Naive thymus-derived CD8-positive, alpha-beta T cell (primary cell): Measurements from ENCODE around the gene UCN2. TPM values are rescaled to one million over a fixed set of nuclear protein-coding genes. Genes with fewer than 3 reads are reported as not detected.

Source experiments
- ATAC-seq, 2 donors: fragments of 150-1000 bp; cut with Tn5 transposase in 1 of 2; sonication (Bioruptor Pico), chemical (Tn5 transposase) in 1 of 2; 1 replicate in 1 of 2; 2 replicates in 1 of 2; pipeline ENCODE4 v1.10.0; 2021; ENCODE audit warnings: mild to moderate bottlenecking in 2 of 2, moderate library complexity in 2 of 2
- POLR2A ChIA-PET: fragments of 350-600 bp; sonication (Branson Sonifier 250); formaldehyde crosslinking; loops from one replicate; lab custom pipeline; 2021; ENCODE audit warnings: antibody characterized with exemption; lab: Charles Lee
- DNase-seq, 10 donors: peaks; one replicate each; pipeline versions ENCODE4 v3.0.0 to v3.0.0-alpha.2; 2020 to 2022
- H3K27ac Mint-ChIP-seq, 10 donors: one replicate each; pipeline ENCODE4 v1.8.0; 2020 to 2022; ENCODE audit warnings: mild to moderate bottlenecking in 10 of 10, mixed read lengths in 10 of 10, moderate library complexity in 4 of 10, inconsistent platforms in 1 of 10
- H3K27me3 Mint-ChIP-seq, 5 donors: one replicate each; pipeline ENCODE4 v1.8.0; 2021 to 2022; ENCODE audit warnings: mixed read lengths in 5 of 5
- H3K36me3 Mint-ChIP-seq, 3 donors: one replicate each; pipeline ENCODE4 v1.8.0; 2020 to 2022; ENCODE audit warnings: mixed read lengths in 3 of 3, mild to moderate bottlenecking in 2 of 3, inconsistent platforms in 1 of 3
- H3K4me1 Mint-ChIP-seq, 4 donors: one replicate each; pipeline ENCODE4 v1.8.0; 2021 to 2022; ENCODE audit warnings: mixed read lengths in 4 of 4
- H3K4me3 Mint-ChIP-seq, 10 donors: one replicate each; pipeline ENCODE4 v1.8.0; 2020 to 2022; ENCODE audit warnings: mild to moderate bottlenecking in 10 of 10, mixed read lengths in 10 of 10, moderate library complexity in 6 of 10, inconsistent platforms in 1 of 10
- H3K9me3 Mint-ChIP-seq, 9 donors: one replicate each; pipeline ENCODE4 v1.8.0; 2020 to 2022; ENCODE audit warnings: mixed read lengths in 9 of 9, mild to moderate bottlenecking in 3 of 9, inconsistent platforms in 1 of 9, moderate library complexity in 1 of 9
- microRNA-seq: library from miRNA; unstranded; fragments of <30 nt; microRNA quantifications from one replicate; pipeline ENCODE4 v1.2.0, GENCODE V29; 2022; ENCODE audit warnings: borderline microRNAs expressed
- polyA plus RNA-seq, 3 donors: library from polyadenylated mRNA; unstranded; fragments of 300-500 nt; fragmentation: Illumina TruSeq; gene quantifications; one replicate each; pipeline ENCODE4 v1.2.3, GENCODE V29; 2021
- total RNA-seq, 8 experiments: library from RNA in 2 of 8; stranded (reverse) in 2 of 8; gene quantifications; one replicate each; pipeline ENCODE4 v1.2.3 and lab custom pipeline; 2021 to 2026

UCN2 gene
- total and polyA plus RNA-seq, 5 experiments from 2014 or later = 0.25 TPM; not detected in 4

DNA sequence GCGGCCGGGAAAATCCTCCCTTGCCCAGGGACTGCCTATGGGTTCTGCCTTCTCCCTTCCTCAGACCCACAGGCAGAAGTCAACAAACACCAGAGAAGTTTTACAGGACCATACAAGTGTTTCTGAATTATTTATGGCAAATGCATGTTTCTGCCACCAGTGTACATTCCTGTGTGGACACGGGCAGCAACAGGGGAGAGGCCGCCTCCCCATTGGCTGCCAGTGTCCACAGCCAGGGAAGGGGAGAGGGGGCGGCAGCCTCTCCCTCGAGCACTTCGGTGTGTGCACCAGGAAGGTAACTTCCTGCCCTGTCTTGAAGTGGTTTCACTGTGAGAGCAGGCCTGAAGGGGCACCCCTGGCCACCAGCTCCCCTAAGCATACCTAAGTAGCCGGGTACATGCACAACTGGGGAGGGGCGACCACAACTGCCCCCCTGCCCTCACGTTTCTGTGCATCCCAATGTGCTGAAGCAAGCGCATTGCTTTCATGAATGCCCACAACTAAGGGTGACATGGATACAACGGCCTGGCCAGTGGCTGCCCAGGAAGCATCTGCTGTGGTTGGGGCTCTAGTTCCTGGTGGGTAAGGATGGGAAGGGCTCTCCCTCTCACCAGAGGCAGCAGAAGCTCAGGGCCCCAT is 44.8 kb downstream of the UCN2 start:
- peaks cover 34 to 67% (median 64%) of the 10 kb centered on the region in 4 donors for H3K4me1 Mint-ChIP-seq
- ATAC-seq (peak; percentile 63 to 81), DNase-seq (peak in 3 of 10 donors; percentile 8 to 36 (median 27))
- peak overlapping the region in 8 of 10 donors; percentile 51 to 69 (median 58) for H3K4me3 Mint-ChIP-seq
- peak overlapping the region; percentile 17 to 83 (median 68) for H3K27ac Mint-ChIP-seq
- POLR2A ChIA-PET = interaction anchor here (0.6 to 0.8 kb wide), 2 partner anchors 72 to 1215 kb away, joined by 4 to 5 read pairs; partner anchors contain the start of gene ATRIP
- no peaks in the 10 kb centered on the region for H3K9me3 Mint-ChIP-seq
- no peaks in the 10 kb centered on the region for H3K36me3 Mint-ChIP-seq
- H3K27me3 Mint-ChIP-seq = no peaks in the 10 kb centered on the region

DNA sequence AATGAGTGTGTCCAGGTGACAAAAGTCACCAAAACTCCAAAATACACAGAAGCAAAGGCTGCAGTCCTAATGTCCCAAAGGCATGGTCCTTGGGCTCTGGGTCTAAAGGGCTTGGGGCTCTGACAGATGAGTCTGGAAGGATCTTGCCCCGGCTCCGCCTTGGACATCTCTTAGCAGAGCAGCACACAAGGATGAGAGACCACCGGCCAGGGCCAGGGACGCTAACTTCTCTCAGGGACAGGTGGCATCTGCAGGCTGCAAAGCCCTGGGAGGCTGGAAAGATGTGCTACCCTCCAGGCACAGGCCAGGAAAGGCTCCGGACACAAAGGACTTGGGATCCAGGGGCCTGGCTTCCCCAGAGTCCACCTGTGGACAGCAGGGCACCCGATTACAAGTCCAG is 45.5 kb downstream of the UCN2 start:
- Mint-ChIP-seq H3K9me3 (no peaks in the 10 kb centered on the region), H3K27ac (peak overlapping the region in 5 of 10 donors; percentile 17 to 79 (median 72)), H3K27me3 (no peaks in the 10 kb centered on the region), H3K4me1 (peaks cover 35 to 70% (median 65%) of the 10 kb centered on the region in 4 donors), H3K36me3 (no peaks in the 10 kb centered on the region), H3K4me3 (peak overlapping the region in 6 of 10 donors; percentile 12 to 66 (median 38))
- POLR2A ChIA-PET = no interaction called here
- DNase-seq (no peak), ATAC-seq (no peak)

DNA sequence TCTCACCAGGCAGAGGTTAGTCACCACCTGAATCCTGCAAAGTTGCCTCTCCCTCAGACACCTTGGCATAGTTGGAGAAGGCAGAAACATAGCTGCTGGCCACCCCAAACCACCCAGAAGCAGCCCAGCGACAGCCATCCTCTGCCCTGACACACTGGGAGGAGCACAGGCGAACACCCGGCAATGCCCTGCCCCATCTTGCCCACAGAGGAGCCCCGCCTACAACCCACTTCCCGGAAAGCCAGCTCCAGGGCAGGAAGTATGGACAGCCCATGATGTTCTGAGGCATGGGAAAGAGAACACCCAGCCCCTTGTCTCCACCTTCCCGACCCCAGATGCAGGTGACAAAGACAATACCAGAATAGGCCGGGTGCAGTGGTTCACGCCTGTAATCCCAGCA is 47.0 kb downstream of the UCN2 start:
- POLR2A ChIA-PET = interaction anchor here (0.5 to 3.2 kb wide), 10 partner anchors 11 to 217 kb away, joined by 3 to 12 read pairs (median 3); partner anchors contain the start of genes CCDC51, PFKFB4 and TMA7
- peak overlapping the region in 7 of 10 donors; percentile 13 to 73 (median 31) for H3K27ac Mint-ChIP-seq
- H3K4me1 Mint-ChIP-seq = peaks cover 35 to 70% (median 70%) of the 10 kb centered on the region in 4 donors
- H3K27me3 Mint-ChIP-seq = no peaks in the 10 kb centered on the region
- H3K9me3 Mint-ChIP-seq = no peaks in the 10 kb centered on the region
- DNase-seq (no peak), ATAC-seq (no peak)
- H3K36me3 Mint-ChIP-seq = no peaks in the 10 kb centered on the region
- H3K4me3 Mint-ChIP-seq = peak overlapping the region in 9 of 10 donors; percentile 29 to 79 (median 60)

DNA sequence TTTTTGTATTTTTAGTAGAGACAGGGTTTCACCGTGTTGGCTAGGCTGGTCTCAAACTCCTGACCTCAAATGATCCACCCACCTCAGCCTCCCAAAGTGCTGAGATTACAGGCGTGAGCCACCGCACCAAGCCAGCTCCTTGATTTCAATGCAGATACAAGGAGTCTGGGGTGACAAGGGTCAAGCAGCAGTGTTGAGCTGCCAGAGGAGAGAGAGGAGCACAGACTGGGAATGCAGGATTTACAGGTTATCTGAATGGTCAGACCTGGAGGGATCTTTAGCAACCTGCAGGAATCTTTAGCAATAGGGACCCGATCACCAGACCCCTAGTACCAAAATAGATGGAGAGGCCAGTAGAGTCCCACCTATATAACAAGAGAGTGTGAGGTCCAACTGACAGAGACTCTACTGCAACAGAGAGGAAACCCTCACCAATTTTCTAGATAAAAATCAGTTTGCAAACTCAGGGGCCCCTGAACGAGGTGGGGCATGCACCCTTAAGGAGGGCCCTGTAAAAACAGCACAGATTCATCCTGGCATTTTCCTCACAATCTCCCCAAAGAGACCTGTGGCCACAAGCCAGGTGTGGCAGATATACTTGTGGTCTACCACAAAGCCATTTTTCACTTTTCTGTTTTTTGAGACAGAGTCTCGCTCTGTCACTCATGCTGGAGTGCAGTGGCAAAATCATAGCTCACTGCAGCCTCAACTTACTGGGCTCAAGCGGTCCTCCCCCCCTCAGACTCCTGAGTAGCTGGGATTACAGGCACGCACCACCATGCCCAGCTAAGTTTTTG is 49.0 kb downstream of the UCN2 start:
- Mint-ChIP-seq H3K9me3 (no peaks in the 10 kb centered on the region), H3K27ac (peak overlapping the region; percentile 8 to 90 (median 70)), H3K4me3 (peak overlapping the region; percentile 31 to 86 (median 70)), H3K36me3 (no peaks in the 10 kb centered on the region), H3K27me3 (no peaks in the 10 kb centered on the region), H3K4me1 (peaks cover 37 to 72% (median 69%) of the 10 kb centered on the region in 4 donors)
- peak; percentile 80 to 84 for ATAC-seq
- POLR2A ChIA-PET = interaction anchor here (0.7 to 3.2 kb wide), 9 partner anchors 32 to 86 kb away, joined by 3 to 12 read pairs (median 6); partner anchors contain the start of genes CCDC51, PFKFB4 and TMA7
- peak in 6 of 10 donors; percentile 14 to 67 (median 33) for DNase-seq

Small RNAs within 50 kb of the gene (microRNA-seq; reads per million reads assigned to microRNA genes)
- gene MIR6823 = not detected
- gene MIR711 = not detected

Other genes starting within 250 kb of the UCN2 start
- not detected for gene SPINK8, start 230.1 kb downstream of the UCN2 start, total RNA-seq
- not detected for gene SPINK8, start 230.1 kb downstream of the UCN2 start, polyA plus RNA-seq
- gene FBXW12, start 191.6 kb downstream of the UCN2 start, total RNA-seq = not detected
- not detected for gene FBXW12, start 191.6 kb downstream of the UCN2 start, polyA plus RNA-seq
- gene PLXNB1, start 133.7 kb downstream of the UCN2 start, total RNA-seq = 1 to 10 TPM; 2.0 to 3.2 TPM
- not detected for gene PLXNB1, start 133.7 kb downstream of the UCN2 start, polyA plus RNA-seq
- gene CCDC51, start 123.7 kb downstream of the UCN2 start, total RNA-seq = 1 to 10 TPM; 4.6 to 4.7 TPM
- gene CCDC51, start 123.7 kb downstream of the UCN2 start, polyA plus RNA-seq = 10 to 100 TPM in 2 of 3 donors, 1 to 10 TPM in 1; 8.6 to 12.9 (median 11.8) TPM
- 100 to 1,000 TPM; 274 to 291 TPM for gene TMA7, start 123.5 kb downstream of the UCN2 start, total RNA-seq
- gene TMA7, start 123.5 kb downstream of the UCN2 start, polyA plus RNA-seq = 100 to 1,000 TPM; 714 to 931 (median 847) TPM
- 10 to 100 TPM; 13.2 to 13.5 TPM for gene ATRIP, start 117.0 kb downstream of the UCN2 start, total RNA-seq
- gene ATRIP, start 117.0 kb downstream of the UCN2 start, polyA plus RNA-seq = 10 to 100 TPM in 2 of 3 donors, 1 to 10 TPM in 1; 8.9 to 17.5 (median 13.1) TPM
- 100 to 1,000 TPM; 176 to 186 TPM for gene SHISA5, start 59.6 kb downstream of the UCN2 start, total RNA-seq
- 100 to 1,000 TPM; 341 to 364 (median 359) TPM for gene SHISA5, start 59.6 kb downstream of the UCN2 start, polyA plus RNA-seq
- gene PFKFB4, start 7.0 kb downstream of the UCN2 start, total RNA-seq = 1 to 10 TPM; 2.4 to 3.0 TPM
- 1 to 10 TPM; 1.1 to 3.3 (median 1.9) TPM for gene PFKFB4, start 7.0 kb downstream of the UCN2 start, polyA plus RNA-seq
- gene COL7A1, start 31.5 kb upstream of the UCN2 start, total RNA-seq = 1 to 10 TPM; 1.6 to 1.8 TPM
- under 1 TPM in 1 of 3 donors, not detected in 2; 0.27 TPM for gene COL7A1, start 31.5 kb upstream of the UCN2 start, polyA plus RNA-seq
- gene UQCRC1, start 45.9 kb upstream of the UCN2 start, total RNA-seq = 10 to 100 TPM; 78.8 to 83.4 TPM
- gene UQCRC1, start 45.9 kb upstream of the UCN2 start, polyA plus RNA-seq = 100 to 1,000 TPM; 143 to 167 (median 151) TPM
- not detected for gene TMEM89, start 58.0 kb upstream of the UCN2 start, total RNA-seq
- gene TMEM89, start 58.0 kb upstream of the UCN2 start, polyA plus RNA-seq = not detected
- gene SLC26A6, start 71.7 kb upstream of the UCN2 start, total RNA-seq = 10 to 100 TPM; 28.6 to 30.6 TPM
- gene SLC26A6, start 71.7 kb upstream of the UCN2 start, polyA plus RNA-seq = 1 to 10 TPM; 3.0 to 3.7 (median 3.5) TPM
- gene CELSR3, start 99.1 kb upstream of the UCN2 start, total RNA-seq = 1 to 10 TPM; 7.1 to 7.9 TPM
- under 1 TPM; 0.21 to 0.60 (median 0.42) TPM for gene CELSR3, start 99.1 kb upstream of the UCN2 start, polyA plus RNA-seq
- 10 to 100 TPM; 18.1 to 18.7 TPM for gene NCKIPSD, start 122.1 kb upstream of the UCN2 start, total RNA-seq
- gene NCKIPSD, start 122.1 kb upstream of the UCN2 start, polyA plus RNA-seq = 10 to 100 TPM in 1 of 3 donors, 1 to 10 TPM in 2; 8.1 to 14.2 (median 8.5) TPM
- gene IP6K2, start 153.4 kb upstream of the UCN2 start, total RNA-seq = 10 to 100 TPM; 88.1 to 91.5 TPM
- 10 to 100 TPM; 46.4 to 58.8 (median 51.4) TPM for gene IP6K2, start 153.4 kb upstream of the UCN2 start, polyA plus RNA-seq